ENCODE data around the gene ZNF267. TPM values are rescaled to one million over a fixed set of nuclear protein-coding genes. Genes with fewer than 3 reads are reported as not detected.
"Not testable (repeated sequence)": the region's sequence is repeated elsewhere in the genome, so short reads cannot be mapped to it uniquely, and the experiment has no call there.

ZNF267 gene
- 17.7 TPM for polyA plus RNA-seq (2013)

GRCh38 chr16:31873556-31874365 lies at the start of gene ZNF267:
TSS of gene ZNF267 (plus strand) at chr16:31873807. CDS start at chr16:31873967, 160 bp downstream.
- Histone ChIP-seq H3K4me3 (ENCODE audit: control insufficient read depth in 1 of 7, extremely low read depth in 1 of 7, insufficient read depth in 4 of 7, low read depth in 2 of 7, low read length in 6 of 7) (peak within 1 kb of the TSS; percentile 83 to 99 (median 97)), H3K27me3 (replicated peaks in 2 of 5; ENCODE audit: control insufficient read depth in 4 of 5, insufficient read depth in 5 of 5, low read length in 4 of 5) (no peaks in the 10 kb centered on the region), H3K4me1 (ENCODE audit: control extremely low read depth in 1 of 4, control insufficient read depth in 4 of 4, insufficient read depth in 4 of 4, low read length in 3 of 4) (peaks cover 28 to 73% (median 52%) of the 10 kb centered on the region in 4 experiments), H3K36me3 (ENCODE audit: control insufficient read depth in 4 of 4, insufficient read depth in 4 of 4, low read length in 3 of 4) (peaks cover 2 to 40% (median 13%) of the 10 kb centered on the region in 4 experiments), H3K9me3 (ENCODE audit: control extremely low read depth in 1 of 5, control insufficient read depth in 4 of 5, insufficient read depth in 2 of 5, low read depth in 1 of 5, low read length in 4 of 5) (peaks cover 0 to 21% (median 0%) of the 10 kb centered on the region in 5 experiments), H3K27ac (ENCODE audit: insufficient read depth in 1 of 2, low read depth in 1 of 2, low read length in 2 of 2, poor library complexity in 1 of 2, severe bottlenecking in 2 of 2) (peak within 1 kb of the TSS; percentile 96 to 97)
- CTCF ChIA-PET: interaction anchor here (0.7 to 3.1 kb wide), 5 partner anchors 13 to 918 kb away, joined by 3 to 14 read pairs (median 4); no protein-coding TSS in a partner anchor
- POLR2A ChIA-PET: interaction anchor here (0.5 to 1.8 kb wide), 3 partner anchors 161 to 1695 kb away, joined by 3 to 4 read pairs (median 3); a partner anchor contains a TSS
- DNase-seq: peak; percentile 93 to 96 (median 96)
- 0% methylated on average over 44 of the region's 57 CpGs for WGBS (ENCODE audit: insufficient coverage)

- CTCF ChIA-PET: no interaction called here
- Histone ChIP-seq H3K36me3 (ENCODE audit: control insufficient read depth in 4 of 4, insufficient read depth in 4 of 4, low read length in 3 of 4) (no peaks in the 10 kb centered on the region), H3K9me3 (ENCODE audit: control extremely low read depth in 1 of 5, control insufficient read depth in 4 of 5, insufficient read depth in 2 of 5, low read depth in 1 of 5, low read length in 4 of 5) (peaks cover 0 to 9% (median 4%) of the 10 kb centered on the region in 5 experiments), H3K27ac (ENCODE audit: insufficient read depth in 1 of 2, low read depth in 1 of 2, low read length in 2 of 2, poor library complexity in 1 of 2, severe bottlenecking in 2 of 2) (no peak overlapping the region), H3K4me1 (ENCODE audit: control extremely low read depth in 1 of 4, control insufficient read depth in 4 of 4, insufficient read depth in 4 of 4, low read length in 3 of 4) (no peaks in the 10 kb centered on the region), H3K27me3 (replicated peaks in 2 of 5; ENCODE audit: control insufficient read depth in 4 of 5, insufficient read depth in 5 of 5, low read length in 4 of 5) (no peaks in the 10 kb centered on the region), H3K4me3 (ENCODE audit: control insufficient read depth in 1 of 7, extremely low read depth in 1 of 7, insufficient read depth in 4 of 7, low read depth in 2 of 7, low read length in 6 of 7) (no peak overlapping the region)
- DNase-seq: no peak
- WGBS (ENCODE audit: insufficient coverage): 14% methylated on average over 2 of the region's 3 CpGs
- POLR2A ChIA-PET: no interaction called here
Measured at GRCh38 chr16:31833047-31833446, 40.6 kb upstream of the ZNF267 start.

- H3K27me3 ChIP-seq (replicated peaks in 2 of 5; ENCODE audit: control insufficient read depth in 4 of 5, insufficient read depth in 5 of 5, low read length in 4 of 5); CTCF ChIA-PET; DNase-seq; POLR2A ChIA-PET; H3K4me1 ChIP-seq (ENCODE audit: control extremely low read depth in 1 of 4, control insufficient read depth in 4 of 4, insufficient read depth in 4 of 4, low read length in 3 of 4); H3K36me3 ChIP-seq (ENCODE audit: control insufficient read depth in 4 of 4, insufficient read depth in 4 of 4, low read length in 3 of 4); H3K4me3 ChIP-seq (ENCODE audit: control insufficient read depth in 1 of 7, extremely low read depth in 1 of 7, insufficient read depth in 4 of 7, low read depth in 2 of 7, low read length in 6 of 7); H3K27ac ChIP-seq (ENCODE audit: insufficient read depth in 1 of 2, low read depth in 1 of 2, low read length in 2 of 2, poor library complexity in 1 of 2, severe bottlenecking in 2 of 2): not testable (repeated sequence)
- WGBS (ENCODE audit: insufficient coverage): 90% methylated on average over 2 of the region's 31 CpGs
- peaks cover 2 to 14% (median 5%) of the 10 kb centered on the region in 5 experiments for H3K9me3 ChIP-seq (ENCODE audit: control extremely low read depth in 1 of 5, control insufficient read depth in 4 of 5, insufficient read depth in 2 of 5, low read depth in 1 of 5, low read length in 4 of 5)
Measured at GRCh38 chr16:31836396-31836795, 37.2 kb upstream of the ZNF267 start.

GRCh38 chr16:31842864-31843263 lies 30.7 kb upstream of the ZNF267 start:
- DNase-seq: no peak
- Histone ChIP-seq H3K27me3 (replicated peaks in 2 of 5; ENCODE audit: control insufficient read depth in 4 of 5, insufficient read depth in 5 of 5, low read length in 4 of 5) (no peaks in the 10 kb centered on the region), H3K27ac (ENCODE audit: insufficient read depth in 1 of 2, low read depth in 1 of 2, low read length in 2 of 2, poor library complexity in 1 of 2, severe bottlenecking in 2 of 2) (no peak overlapping the region), H3K36me3 (ENCODE audit: control insufficient read depth in 4 of 4, insufficient read depth in 4 of 4, low read length in 3 of 4) (no peaks in the 10 kb centered on the region), H3K9me3 (ENCODE audit: control extremely low read depth in 1 of 5, control insufficient read depth in 4 of 5, insufficient read depth in 2 of 5, low read depth in 1 of 5, low read length in 4 of 5) (peaks cover 7 to 37% (median 13%) of the 10 kb centered on the region in 5 experiments), H3K4me3 (ENCODE audit: control insufficient read depth in 1 of 7, extremely low read depth in 1 of 7, insufficient read depth in 4 of 7, low read depth in 2 of 7, low read length in 6 of 7) (no peak overlapping the region), H3K4me1 (ENCODE audit: control extremely low read depth in 1 of 4, control insufficient read depth in 4 of 4, insufficient read depth in 4 of 4, low read length in 3 of 4) (no peaks in the 10 kb centered on the region)
- ChIA-PET POLR2A (no interaction called here), CTCF (interaction anchor here (1.3 kb wide), 1 partner anchor 134 kb away, joined by 3 read pairs; no protein-coding TSS in a partner anchor)
- WGBS (ENCODE audit: insufficient coverage): 64% methylated on average over 2 of the region's 7 CpGs

GRCh38 chr16:31848572-31848971 lies 25.0 kb upstream of the ZNF267 start:
- H3K27me3 ChIP-seq (replicated peaks in 2 of 5; ENCODE audit: control insufficient read depth in 4 of 5, insufficient read depth in 5 of 5, low read length in 4 of 5); H3K27ac ChIP-seq (ENCODE audit: insufficient read depth in 1 of 2, low read depth in 1 of 2, low read length in 2 of 2, poor library complexity in 1 of 2, severe bottlenecking in 2 of 2); H3K4me1 ChIP-seq (ENCODE audit: control extremely low read depth in 1 of 4, control insufficient read depth in 4 of 4, insufficient read depth in 4 of 4, low read length in 3 of 4); POLR2A ChIA-PET; H3K36me3 ChIP-seq (ENCODE audit: control insufficient read depth in 4 of 4, insufficient read depth in 4 of 4, low read length in 3 of 4); DNase-seq; H3K4me3 ChIP-seq (ENCODE audit: control insufficient read depth in 1 of 7, extremely low read depth in 1 of 7, insufficient read depth in 4 of 7, low read depth in 2 of 7, low read length in 6 of 7): not testable (repeated sequence)
- 100% methylated on average over 2 of the region's 2 CpGs for WGBS (ENCODE audit: insufficient coverage)
- H3K9me3 ChIP-seq (ENCODE audit: control extremely low read depth in 1 of 5, control insufficient read depth in 4 of 5, insufficient read depth in 2 of 5, low read depth in 1 of 5, low read length in 4 of 5): peaks cover 6 to 40% (median 27%) of the 10 kb centered on the region in 5 experiments
- CTCF ChIA-PET: interaction anchor here (0.7 kb wide), 1 partner anchor 10 kb away, joined by 3 read pairs; no protein-coding TSS in a partner anchor

GRCh38 chr16:31853291-31853690 lies 20.3 kb upstream of the ZNF267 start:
- POLR2A ChIA-PET: no interaction called here
- Histone ChIP-seq H3K27ac (ENCODE audit: insufficient read depth in 1 of 2, low read depth in 1 of 2, low read length in 2 of 2, poor library complexity in 1 of 2, severe bottlenecking in 2 of 2) (no peak overlapping the region), H3K36me3 (ENCODE audit: control insufficient read depth in 4 of 4, insufficient read depth in 4 of 4, low read length in 3 of 4) (no peaks in the 10 kb centered on the region), H3K4me3 (ENCODE audit: control insufficient read depth in 1 of 7, extremely low read depth in 1 of 7, insufficient read depth in 4 of 7, low read depth in 2 of 7, low read length in 6 of 7) (no peak overlapping the region), H3K9me3 (ENCODE audit: control extremely low read depth in 1 of 5, control insufficient read depth in 4 of 5, insufficient read depth in 2 of 5, low read depth in 1 of 5, low read length in 4 of 5) (peaks cover 0 to 20% (median 11%) of the 10 kb centered on the region in 5 experiments), H3K4me1 (ENCODE audit: control extremely low read depth in 1 of 4, control insufficient read depth in 4 of 4, insufficient read depth in 4 of 4, low read length in 3 of 4) (no peaks in the 10 kb centered on the region), H3K27me3 (replicated peaks in 2 of 5; ENCODE audit: control insufficient read depth in 4 of 5, insufficient read depth in 5 of 5, low read length in 4 of 5) (peaks cover 0 to 2% (median 0%) of the 10 kb centered on the region in 5 experiments)
- WGBS (ENCODE audit: insufficient coverage): 85% methylated on average over 2 of the region's 2 CpGs
- DNase-seq: no peak
- CTCF ChIA-PET: no interaction called here

GRCh38 chr16:31860508-31860907 lies 13.1 kb upstream of the ZNF267 start:
- POLR2A ChIA-PET: no interaction called here
- CTCF ChIA-PET: interaction anchor here (1.3 to 6.3 kb wide), 3 partner anchors 8 to 16 kb away, joined by 5 to 39 read pairs (median 9); partner anchors contain the start of gene ZNF267
- H3K9me3 ChIP-seq (ENCODE audit: control extremely low read depth in 1 of 5, control insufficient read depth in 4 of 5, insufficient read depth in 2 of 5, low read depth in 1 of 5, low read length in 4 of 5): no peaks in the 10 kb centered on the region

More at GRCh38 chr16:31860508-31860907, 13.1 kb upstream of the ZNF267 start:
- H3K4me1 ChIP-seq (ENCODE audit: control extremely low read depth in 1 of 4, control insufficient read depth in 4 of 4, insufficient read depth in 4 of 4, low read length in 3 of 4): peaks cover 0 to 12% (median 4%) of the 10 kb centered on the region in 4 experiments
- H3K36me3 ChIP-seq (ENCODE audit: control insufficient read depth in 4 of 4, insufficient read depth in 4 of 4, low read length in 3 of 4): no peaks in the 10 kb centered on the region
- H3K4me3 ChIP-seq (ENCODE audit: control insufficient read depth in 1 of 7, extremely low read depth in 1 of 7, insufficient read depth in 4 of 7, low read depth in 2 of 7, low read length in 6 of 7): no peak overlapping the region
- no CpG with 5 or more reads among the region's 3 CpGs for WGBS (ENCODE audit: insufficient coverage)
- peaks cover 0 to 2% (median 0%) of the 10 kb centered on the region in 5 experiments for H3K27me3 ChIP-seq (replicated peaks in 2 of 5; ENCODE audit: control insufficient read depth in 4 of 5, insufficient read depth in 5 of 5, low read length in 4 of 5)
- no peak overlapping the region for H3K27ac ChIP-seq (ENCODE audit: insufficient read depth in 1 of 2, low read depth in 1 of 2, low read length in 2 of 2, poor library complexity in 1 of 2, severe bottlenecking in 2 of 2)
- no peak for DNase-seq

All from common myeloid progenitor, CD34-positive (primary cell).